NCI-H510A treated with DMSO at 0.1 percent for 48 hours (cell line): ENCODE measurements around the gene BBX.

Source experiments
- DNase-seq: peaks from one replicate; lab custom pipeline; 2025; lab: John Stamatoyannopoulos, UW

BBX gene

DNA sequence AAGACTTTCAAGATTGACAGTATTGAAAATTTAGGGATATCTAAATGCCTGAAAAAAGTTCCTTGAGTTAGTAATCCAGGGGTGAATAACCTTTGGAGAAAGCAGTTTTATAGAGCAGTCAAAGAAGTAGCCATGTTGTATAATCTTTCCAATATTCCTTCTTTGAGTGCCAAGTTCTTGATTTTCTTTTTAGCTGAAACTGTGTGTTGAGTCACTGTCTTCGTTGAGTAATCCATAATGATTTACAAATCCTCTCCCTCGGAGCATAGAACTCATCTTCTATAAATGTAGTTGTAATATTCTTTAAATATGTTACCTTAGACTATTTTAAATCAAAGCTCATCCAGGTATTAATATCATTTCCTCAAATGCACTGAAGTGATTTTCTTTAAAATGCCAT, 135.2 kb downstream of the BBX start:
- DNase-seq = no peak

DNA sequence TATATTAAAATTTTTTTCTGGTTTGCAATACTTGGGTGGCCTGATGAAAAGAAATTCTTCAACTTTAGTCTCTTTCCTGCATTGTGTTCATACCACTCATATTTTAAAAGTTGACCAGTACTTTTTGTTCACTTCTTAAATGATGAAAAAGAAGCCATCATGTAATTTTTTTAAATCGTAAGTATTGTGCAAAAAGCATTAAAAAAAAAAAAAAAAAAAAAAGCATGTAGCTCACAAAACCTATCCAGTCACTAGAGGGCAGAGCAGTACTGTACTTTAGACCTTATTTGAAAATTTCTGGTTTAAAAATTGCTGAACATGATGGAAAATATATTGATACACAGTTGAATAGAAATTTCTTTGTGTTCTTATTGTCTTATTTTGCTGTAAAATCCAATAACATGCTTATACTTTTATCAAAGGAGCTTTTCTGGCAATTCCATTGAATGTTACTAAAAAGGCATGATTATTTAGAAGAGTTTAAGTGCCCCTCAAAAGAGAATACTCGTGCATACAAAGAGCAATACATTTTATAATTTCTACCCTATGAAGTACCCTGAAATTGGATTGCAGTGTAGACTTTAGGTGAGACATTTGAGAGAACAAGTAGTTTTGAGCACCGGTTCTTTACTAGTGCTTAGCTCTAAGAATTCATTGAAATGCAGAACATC, 137.7 kb downstream of the BBX start:
- peak; percentile 4 for DNase-seq

DNA sequence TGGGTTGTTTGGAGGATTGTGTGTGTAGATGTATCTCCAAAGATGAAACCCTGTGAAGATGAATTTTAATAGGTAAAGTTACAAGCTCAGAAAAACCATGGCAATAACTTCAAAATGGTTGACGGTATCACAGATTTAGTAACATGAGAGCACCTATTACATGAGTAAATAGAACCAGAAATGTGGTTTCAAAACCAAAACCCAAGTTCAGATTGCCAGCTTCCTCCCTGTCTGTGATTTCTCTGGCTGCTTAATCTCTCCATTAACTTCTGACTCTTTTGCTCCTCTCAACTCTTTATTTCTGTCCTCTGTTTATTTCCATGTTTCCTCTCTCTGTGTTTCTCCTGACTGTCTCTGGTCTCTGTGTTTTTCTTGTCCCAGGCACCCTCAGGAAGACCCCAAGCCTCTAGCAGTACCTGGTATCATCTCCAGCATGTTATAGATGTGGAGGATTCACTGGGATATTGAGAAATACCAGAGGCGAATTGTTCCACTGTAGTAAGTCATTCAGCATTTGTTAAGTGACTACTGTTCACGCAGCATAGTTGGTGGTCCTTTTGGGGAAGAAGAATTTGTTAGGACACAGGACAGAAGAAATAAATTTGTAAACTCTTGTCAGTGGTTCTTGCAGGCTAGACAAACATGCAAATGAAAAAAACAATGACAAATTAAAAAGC, 138.8 kb downstream of the BBX start:
- DNase-seq = no peak

DNA sequence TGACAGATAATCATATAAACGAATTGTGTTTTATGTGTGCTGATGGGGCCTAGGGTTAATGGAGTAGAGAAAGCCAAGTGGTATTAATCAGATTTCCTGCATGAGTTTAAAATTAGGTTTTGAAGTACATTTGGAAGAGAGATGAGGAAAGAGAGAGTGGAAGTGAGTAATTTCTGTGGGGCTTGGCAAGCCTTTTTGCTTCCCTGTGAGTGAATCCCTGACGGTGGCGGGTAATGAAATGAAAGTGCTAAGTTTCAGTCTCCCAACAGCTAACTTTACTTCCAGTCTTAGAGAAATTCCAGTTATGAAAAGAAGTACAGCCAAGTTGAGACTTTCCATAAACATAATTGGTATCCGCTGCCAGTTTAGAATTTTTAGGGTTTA, 139.4 kb downstream of the BBX start:
- no peak for DNase-seq

DNA sequence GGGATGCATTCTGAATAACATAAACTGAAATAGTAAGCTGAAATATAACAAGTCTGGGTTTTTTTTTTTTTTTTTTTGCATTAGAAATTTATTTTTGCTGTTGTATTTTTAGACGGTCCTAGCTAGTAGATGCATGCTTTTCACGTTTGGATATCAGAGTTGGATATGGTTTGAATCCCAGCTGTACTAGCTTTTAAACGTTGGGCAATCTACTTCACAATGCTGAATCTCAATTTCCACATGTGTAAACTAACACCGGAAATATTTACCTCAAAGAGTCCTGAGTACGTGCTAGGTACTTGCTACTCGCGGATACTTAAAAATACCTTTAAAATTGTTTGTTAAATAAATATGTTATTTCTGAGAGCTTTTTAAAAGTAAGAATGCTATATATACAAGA, 139.8 kb downstream of the BBX start:
- peak; percentile 22 for DNase-seq

DNA sequence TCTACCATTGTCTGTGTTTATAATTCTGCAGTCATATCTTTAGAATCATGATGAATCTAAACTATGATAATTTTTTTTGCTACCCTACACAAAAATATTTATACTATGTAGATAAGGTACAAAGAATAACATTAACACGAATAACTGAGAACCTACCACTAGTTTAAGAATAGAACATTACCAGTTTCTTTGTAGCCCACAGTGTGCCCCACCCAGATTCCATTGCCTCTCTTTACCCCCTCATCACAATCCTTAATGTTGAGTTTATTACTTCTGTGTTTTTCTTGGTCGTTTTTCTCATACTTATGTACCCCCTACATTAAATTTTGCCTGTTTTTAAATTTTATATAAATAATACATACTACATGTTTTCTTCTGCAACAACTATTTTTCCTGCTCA, 140.5 kb downstream of the BBX start:
- no peak for DNase-seq

DNA sequence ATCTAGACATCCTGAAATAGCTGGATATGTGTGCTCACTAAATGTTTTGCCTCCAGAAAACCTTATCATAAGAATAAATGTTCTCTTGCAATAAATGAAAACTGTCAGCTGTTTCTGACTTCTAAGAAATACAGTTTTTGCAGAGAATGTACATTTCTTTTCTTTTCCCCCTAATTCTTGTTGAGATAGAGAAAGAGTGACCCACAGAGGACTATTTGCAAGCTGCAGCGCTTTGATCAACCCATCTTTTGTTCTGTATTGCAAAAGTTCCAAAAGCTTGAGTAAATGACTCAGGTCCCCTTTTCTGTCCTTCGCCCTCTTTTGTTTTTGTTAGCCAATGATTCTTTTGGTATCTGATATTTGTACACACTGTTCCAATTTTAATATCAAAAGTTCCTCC, 141.9 kb downstream of the BBX start:
- DNase-seq = no peak

DNA sequence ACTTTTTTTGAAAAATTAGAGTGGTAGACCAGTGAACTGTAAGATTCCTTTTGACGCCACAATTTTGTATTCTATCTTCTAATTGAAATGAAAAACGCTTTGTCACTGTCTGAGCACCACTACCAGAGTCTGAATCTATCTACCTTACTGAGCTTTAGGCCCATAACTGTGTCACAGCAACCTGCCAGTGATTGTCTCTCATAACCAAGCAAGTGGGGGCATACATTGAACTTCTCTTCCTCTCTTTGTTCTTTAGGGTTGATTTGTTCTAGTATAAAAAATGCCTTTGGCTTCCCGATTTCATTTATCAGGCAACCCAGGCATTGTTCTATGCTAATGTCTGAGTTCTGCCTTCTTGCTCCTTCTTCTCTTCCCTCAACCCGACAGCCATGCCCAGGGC, 142.6 kb downstream of the BBX start:
- no peak for DNase-seq

DNA sequence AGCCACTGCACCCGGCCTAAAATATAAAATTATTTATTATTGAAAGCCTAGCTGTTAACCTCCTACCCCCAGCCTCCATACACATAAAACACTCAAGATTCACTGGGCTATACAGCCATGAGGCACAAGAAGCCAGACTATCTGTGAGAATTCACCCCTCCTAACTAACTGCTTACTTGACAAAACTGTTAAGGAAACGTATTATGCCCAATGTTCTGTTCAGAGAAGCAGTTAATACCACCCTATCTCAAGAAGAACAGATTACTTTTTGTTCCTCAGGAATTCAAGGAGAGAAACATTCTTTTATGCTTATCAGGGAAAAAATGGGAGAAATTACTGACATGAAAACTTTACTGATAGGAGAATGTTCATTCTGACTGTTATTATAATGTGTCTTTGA, 144.1 kb downstream of the BBX start:
- no peak for DNase-seq

DNA sequence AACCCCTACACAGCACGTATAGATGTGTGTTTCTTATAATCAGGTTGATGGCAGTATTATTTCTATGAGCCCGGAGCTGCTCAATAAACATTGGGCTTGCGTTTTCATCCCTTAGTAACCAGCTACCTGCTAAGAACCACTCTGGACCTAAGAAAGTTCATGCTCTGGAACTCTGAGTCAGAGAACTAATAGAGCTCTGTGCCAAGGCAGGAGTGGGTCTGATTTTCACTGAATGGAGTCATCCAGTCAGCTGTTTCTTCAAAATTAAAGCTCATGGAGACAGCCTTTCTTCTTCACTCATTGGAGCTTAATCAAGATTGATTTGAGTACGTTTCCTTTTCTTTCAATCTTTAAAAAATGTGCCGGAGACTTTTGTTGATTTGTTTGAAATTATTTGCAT, 145.7 kb downstream of the BBX start:
- DNase-seq = no peak

DNA sequence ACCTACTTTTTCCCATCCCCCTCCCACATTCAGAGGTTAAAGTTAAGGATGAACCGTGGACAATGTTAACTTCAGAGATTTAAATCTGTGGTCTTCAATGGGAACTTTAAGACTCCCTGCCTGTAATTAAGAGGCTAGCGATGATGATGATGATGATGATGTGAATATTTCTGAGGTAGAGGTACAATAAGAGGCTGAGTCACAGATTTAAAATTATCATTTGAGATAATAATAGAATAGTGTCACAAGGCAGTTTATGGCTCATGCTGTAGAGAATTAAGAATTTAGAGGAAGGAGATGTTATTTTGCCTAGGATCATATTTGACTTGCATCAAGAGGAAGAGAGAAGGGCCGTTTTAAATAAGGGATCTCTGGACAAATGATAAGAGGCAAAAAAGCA, 146.2 kb downstream of the BBX start:
- no peak for DNase-seq

DNA sequence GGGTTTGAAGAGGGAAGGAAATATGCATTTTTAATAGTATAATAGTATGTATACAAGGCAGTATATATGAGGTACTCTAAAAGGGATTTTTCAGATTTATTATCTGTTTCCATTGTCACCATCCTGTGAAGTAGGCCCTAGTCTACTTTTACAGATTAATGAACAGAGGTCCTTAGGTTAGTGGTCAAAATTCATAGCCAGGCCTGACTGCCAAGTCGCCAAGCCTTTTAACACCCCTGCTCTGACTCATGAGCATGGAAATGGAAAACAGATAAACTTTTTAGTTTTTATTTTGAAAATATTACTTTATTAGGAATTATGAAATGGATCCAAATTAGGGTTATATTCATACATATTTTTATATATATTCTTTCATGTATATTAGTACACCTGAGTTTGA, 146.9 kb downstream of the BBX start:
- DNase-seq = no peak

DNA sequence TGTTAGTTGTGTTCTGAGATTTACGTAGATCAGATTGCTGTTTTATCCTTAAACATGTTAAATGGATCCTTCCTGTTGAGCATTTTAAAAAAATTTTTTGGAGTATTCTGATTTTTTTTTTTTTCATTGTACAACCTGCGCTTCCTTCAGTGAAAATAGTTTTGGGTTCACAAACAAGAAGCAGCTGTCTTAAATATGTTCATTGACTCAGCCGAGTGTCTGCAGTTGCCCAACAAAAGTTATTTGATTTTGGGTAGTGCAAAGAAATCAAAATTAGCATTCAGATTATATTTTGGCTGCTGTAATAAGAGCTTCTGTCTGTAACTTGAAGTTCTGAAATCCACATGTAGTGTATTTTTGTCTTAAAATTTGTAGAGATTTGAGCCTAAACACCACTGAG, 148.2 kb downstream of the BBX start:
- no peak for DNase-seq

DNA sequence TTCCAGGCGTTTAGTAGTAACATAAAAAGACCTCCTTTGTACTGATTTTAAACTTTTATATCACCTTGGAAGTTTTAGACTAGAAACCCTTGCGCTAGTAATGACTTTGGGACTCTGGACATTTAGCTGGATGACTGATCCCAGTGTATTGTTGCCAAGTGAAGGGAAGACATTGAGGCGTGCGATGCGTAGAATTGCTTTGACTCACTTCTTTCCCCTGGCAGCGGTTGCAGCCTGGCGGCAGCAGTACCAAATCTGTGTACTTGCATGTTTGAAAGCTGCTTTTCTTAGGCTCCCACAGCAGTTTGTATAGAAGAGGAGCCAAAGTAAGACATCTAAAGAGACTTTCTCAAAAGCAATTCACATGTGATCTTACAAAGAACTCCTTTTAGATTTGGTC, 151.6 kb downstream of the BBX start:
- DNase-seq = no peak

DNA sequence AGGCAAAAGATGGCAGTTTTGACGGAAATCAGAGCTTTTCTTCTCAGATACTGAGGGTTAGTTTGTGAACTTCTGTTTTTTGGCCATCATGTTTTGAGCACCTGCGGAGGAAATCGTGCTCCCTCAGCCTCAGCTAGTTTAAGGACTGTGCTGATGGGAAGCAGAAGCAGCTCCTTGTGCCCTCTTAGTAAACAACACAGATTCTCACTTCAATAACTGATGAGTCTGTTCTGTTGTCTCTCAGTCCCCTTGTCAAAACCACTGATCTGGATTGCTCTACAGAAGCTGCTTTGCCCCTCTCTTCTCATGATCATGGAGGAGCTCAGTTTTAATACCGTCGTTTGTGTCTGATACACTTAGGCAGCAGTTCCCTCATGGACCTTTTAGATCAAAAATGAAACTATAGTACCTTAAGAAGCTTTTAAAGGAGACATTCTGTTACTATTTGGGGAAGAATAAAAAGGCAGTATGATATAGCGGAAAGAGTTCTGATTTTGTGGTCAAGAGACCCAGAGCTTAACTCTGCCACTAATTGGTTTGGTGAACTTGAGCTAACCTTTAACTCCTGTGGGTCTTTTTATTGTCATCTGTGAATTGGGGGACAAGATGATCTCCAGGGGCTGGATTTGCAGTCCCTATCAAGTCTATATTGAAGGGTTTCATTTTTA, 152.6 kb downstream of the BBX start:
- no peak for DNase-seq

DNA sequence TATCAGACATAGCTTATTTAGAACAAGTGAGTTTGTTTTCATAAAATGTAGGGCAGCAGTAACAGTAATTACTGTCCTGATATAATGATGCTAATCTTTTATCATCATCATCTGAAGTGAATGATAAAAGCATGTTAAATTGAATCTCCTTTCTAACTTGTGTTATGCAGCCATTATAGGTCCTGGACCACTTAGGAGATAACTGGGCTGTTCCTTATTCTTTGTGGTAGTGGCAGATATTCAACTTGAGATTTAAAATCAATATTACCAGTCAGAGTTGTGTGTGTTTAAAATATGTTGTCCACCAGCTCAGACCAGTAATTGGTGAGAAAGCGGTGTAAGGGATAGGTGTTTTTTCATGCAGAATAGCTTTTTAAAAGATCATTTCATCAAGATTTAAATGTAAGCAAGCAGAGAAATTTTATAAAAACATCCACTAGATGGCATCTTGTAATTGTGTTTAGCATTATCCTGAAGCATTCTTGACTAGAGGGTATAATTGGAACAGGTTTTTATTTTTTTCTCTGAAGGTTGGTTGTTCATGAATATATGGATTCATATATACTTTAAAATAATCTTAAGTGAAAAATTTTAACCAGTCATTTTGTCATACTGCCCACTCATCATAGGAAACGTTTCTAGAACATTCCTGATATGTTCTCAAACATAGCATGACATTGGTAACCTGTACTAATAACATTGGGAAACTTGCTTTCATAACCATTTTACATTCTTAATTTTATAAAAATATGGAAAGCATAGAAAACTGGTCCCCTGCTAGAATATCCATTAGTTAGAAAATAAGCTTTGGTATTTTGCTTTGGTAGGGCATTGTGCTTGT, 153.9 kb downstream of the BBX start:
- DNase-seq = peak; percentile 14

DNA sequence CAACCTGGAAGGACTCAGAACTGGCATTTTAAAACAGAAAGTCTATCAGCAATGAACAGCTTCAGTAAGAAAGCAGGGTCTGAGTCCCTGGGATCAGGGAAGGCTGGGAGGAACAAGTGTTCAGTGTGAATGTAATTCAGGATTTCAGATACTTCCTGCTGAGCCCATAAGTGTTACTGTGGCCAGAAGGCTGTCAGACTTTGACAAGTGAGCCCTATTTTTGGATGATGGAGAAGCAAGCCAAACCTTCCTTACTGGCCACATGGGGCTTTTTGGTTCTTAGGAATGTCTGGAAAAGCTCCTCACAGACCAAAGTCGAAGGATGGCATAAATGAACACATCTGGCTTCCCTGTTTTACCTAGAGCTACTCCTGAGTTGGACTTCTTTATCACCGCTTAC, 157.2 kb downstream of the BBX start:
- no peak for DNase-seq

DNA sequence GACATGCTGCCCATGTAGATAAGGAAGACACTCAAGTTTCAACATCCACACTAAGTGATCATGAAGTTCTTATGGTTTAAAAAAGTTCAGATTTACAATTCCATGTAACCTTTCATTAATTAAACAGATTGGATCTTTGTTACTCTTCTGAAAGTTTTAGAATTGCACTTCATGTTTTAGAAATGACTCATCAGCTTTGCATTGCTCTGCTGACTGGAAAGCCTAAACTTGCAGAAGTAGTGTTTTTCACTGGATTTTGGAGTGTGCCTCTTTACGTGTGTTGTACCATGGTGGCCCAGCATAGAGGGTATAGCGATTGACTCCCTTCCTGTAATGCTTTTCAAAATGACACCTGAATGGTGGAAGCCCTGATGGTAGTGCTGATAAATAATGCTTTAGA, 157.9 kb downstream of the BBX start:
- DNase-seq = no peak

DNA sequence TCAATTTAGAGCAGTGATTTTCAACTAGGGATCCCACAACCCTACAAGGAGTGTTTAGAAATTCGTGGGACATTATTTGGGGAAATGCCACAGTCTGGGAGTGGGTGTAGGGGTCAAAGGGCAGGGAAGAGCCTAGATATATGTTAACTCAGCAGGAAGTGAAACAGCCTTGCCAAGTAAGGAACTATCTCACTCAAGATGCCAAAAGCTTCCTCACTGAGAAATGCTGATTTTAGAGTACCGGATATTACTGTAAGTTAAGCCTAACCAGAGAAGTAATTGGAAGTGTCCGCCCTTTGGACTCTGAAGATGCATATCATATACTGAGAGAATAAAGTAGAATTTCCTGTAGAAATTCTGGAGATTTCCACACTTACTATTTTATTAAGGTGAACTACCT, 158.6 kb downstream of the BBX start:
- DNase-seq = no peak

DNA sequence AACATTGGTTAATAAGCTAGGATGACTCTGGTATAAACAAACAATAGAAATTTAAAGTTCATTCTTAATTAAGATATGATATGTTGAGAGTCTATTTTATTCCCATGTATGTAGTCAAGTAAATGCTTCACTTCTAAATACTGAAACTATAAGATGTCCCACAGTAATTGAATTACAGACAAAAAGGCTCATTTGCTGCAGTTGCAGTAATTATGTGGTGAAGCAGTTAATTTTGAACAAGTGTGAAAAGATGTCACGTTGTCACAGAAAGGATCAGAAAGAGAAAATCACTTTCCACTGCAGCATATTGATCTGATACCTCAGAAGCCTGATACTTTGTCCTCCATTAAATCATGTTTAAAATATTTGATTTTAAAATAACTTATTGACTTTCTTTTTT, 159.8 kb downstream of the BBX start:
- no peak for DNase-seq

DNA sequence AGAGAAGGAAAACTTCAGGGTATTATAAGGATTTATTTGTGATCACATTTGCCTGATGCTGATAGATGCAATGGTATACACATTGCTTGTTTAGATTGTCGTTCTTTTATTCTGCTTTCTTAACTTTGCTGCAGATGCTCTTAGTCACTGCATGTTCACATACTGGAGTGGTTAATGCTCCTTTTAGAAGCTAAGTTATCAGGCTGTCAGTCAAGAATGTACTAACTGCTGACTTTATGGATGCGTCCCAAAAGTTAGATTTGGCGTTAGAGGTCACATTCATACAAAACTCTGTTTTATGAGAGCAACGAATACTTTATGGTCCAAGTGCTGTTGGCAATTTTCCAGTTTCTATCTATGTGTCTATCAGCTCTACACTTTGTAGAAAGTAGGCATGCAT, 160.7 kb downstream of the BBX start:
- DNase-seq = no peak

DNA sequence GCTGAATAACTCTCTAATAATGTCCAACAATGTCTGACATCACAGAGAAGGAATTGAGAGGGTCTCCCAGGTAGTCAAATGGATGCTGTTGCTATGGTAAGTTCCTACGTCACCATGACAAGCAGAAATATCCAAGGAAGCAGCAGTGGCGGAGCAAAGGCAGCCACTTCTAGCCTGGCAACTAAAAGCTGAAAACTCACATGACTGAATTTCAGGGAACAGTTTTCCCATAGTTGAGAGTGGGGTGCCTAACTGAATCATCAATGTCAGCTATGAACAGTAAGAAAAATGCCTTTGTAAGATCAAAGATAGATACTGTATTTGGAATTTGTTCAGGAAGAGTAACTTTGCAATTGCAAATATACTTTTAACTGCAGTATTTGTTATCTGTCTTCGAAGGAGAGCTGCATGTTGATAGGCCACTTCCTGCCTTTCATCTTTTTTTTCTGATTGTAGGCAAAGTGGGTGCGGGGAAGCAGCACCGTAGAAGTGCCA, 161.7 kb downstream of the BBX start:
- no peak for DNase-seq

DNA sequence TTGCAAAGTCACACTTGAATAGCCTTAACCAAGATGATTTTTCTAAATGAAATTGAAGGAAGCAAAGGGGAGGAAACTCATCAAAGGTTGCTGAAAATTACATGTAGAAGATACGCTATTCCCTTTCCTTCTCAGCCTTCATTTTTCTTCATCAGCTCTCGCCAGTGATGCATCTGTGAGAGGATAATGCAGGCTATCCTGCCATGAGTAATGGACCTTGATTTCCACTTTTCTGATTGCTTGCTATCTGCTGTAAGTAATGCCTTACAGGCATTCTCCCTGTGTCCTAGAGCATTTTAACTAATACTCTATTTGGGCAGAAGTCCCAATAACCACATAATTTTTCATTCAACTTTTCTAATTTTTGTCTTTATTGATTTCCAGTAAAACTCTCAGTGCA, 162.6 kb downstream of the BBX start:
- DNase-seq = no peak
